HL-60 (cell line): ENCODE results near the gene NUDT22.

ENCODE experiments used
- DNase-seq, 2 experiments: peaks; one replicate each; pipeline ENCODE4 v3.0.0-alpha.2; 2010 to 2020; ENCODE audit warnings: low read depth in 1 of 2, low spot score in 1 of 2
- H3K27ac ChIP-seq: fragments of 250-450 bp; sonication (Bioruptor Pico); replicated peaks from 2 replicates; pipeline ENCODE4 v1.5.1; 2020; ENCODE audit warnings: mild to moderate bottlenecking, moderate library complexity
- H3K27me3 ChIP-seq: fragments of 250-450 bp; sonication (Bioruptor Pico); 2 replicates; pipeline ENCODE4 v1.5.1; 2021; ENCODE audit warnings: mild to moderate bottlenecking, moderate library complexity; ENCODE audit not compliant: insufficient read depth, poor library complexity, severe bottlenecking
- H3K4me3 ChIP-seq: replicated peaks from 2 replicates; pipeline ENCODE4 v1.5.1; 2011; ENCODE audit warnings: mild to moderate bottlenecking, control low read depth, low read length; ENCODE audit not compliant: insufficient read depth
- GABPA ChIP-seq: IDR thresholded peaks from 2 replicates; pipeline ENCODE4 v1.6.1; 2012; ENCODE audit warnings: low read depth
- POLR2AphosphoS5 ChIP-seq: IDR thresholded peaks from 2 replicates; pipeline ENCODE4 v1.6.1; 2012; ENCODE audit warnings: low read depth
- SPI1 ChIP-seq: IDR thresholded peaks from 2 replicates; pipeline ENCODE4 v1.6.1; 2012; ENCODE audit warnings: low read depth, mild to moderate bottlenecking, borderline replicate concordance
- TF ChIP-seq, protein P1 (sequence below): IDR thresholded peaks from one replicate; pipeline ENCODE4 v1.5.1; 2011; ENCODE audit warnings: low read length, control low read depth, inconsistent platforms; ENCODE audit not compliant: insufficient read depth
- TF ChIP-seq, protein P2 (sequence below): IDR thresholded peaks from 2 replicates; pipeline ENCODE4 v1.6.1; 2012; ENCODE audit warnings: low read depth; ENCODE audit not compliant: insufficient replicate concordance

Gene NUDT22

DNA sequence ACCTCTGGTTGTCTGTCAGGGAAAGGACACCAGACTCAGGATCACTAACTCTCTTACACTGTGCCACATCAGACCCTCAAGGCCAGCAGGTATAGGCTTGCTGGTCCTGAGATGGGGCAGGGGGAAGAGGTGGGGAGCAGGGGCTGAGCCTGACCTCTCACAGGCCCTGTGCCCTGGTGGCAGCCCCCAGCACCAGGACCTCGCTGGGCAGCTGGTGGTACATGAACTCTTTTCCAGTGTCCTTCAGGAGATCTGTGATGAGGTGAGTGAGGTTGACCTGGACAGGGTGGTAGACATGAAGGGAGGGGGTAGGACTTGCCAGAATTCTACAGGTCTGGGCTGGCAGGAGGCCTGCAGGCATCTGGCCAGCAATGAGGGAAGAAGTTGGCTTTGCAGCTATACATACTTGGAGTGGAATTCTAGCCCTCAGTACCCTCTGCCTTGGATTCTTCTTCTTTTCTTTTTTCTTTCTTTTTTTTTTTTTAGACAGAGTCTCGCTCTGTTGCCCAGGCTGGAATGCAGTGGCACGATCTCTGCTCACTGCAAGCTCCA, 1.4 kb downstream of the NUDT22 start:
- Histone ChIP-seq H3K27me3 (no peaks in the 10 kb centered on the region), H3K27ac (no peak overlapping the region), H3K4me3 (peak overlapping the region; percentile 71)
- DNase-seq = no peak
- TF ChIP-seq POLR2AphosphoS5 = no peak
- TF ChIP-seq, protein P1, sequence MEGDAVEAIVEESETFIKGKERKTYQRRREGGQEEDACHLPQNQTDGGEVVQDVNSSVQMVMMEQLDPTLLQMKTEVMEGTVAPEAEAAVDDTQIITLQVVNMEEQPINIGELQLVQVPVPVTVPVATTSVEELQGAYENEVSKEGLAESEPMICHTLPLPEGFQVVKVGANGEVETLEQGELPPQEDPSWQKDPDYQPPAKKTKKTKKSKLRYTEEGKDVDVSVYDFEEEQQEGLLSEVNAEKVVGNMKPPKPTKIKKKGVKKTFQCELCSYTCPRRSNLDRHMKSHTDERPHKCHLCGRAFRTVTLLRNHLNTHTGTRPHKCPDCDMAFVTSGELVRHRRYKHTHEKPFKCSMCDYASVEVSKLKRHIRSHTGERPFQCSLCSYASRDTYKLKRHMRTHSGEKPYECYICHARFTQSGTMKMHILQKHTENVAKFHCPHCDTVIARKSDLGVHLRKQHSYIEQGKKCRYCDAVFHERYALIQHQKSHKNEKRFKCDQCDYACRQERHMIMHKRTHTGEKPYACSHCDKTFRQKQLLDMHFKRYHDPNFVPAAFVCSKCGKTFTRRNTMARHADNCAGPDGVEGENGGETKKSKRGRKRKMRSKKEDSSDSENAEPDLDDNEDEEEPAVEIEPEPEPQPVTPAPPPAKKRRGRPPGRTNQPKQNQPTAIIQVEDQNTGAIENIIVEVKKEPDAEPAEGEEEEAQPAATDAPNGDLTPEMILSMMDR = no peak
- TF ChIP-seq, protein P2, sequence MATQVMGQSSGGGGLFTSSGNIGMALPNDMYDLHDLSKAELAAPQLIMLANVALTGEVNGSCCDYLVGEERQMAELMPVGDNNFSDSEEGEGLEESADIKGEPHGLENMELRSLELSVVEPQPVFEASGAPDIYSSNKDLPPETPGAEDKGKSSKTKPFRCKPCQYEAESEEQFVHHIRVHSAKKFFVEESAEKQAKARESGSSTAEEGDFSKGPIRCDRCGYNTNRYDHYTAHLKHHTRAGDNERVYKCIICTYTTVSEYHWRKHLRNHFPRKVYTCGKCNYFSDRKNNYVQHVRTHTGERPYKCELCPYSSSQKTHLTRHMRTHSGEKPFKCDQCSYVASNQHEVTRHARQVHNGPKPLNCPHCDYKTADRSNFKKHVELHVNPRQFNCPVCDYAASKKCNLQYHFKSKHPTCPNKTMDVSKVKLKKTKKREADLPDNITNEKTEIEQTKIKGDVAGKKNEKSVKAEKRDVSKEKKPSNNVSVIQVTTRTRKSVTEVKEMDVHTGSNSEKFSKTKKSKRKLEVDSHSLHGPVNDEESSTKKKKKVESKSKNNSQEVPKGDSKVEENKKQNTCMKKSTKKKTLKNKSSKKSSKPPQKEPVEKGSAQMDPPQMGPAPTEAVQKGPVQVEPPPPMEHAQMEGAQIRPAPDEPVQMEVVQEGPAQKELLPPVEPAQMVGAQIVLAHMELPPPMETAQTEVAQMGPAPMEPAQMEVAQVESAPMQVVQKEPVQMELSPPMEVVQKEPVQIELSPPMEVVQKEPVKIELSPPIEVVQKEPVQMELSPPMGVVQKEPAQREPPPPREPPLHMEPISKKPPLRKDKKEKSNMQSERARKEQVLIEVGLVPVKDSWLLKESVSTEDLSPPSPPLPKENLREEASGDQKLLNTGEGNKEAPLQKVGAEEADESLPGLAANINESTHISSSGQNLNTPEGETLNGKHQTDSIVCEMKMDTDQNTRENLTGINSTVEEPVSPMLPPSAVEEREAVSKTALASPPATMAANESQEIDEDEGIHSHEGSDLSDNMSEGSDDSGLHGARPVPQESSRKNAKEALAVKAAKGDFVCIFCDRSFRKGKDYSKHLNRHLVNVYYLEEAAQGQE = no peak
- no peak for TF ChIP-seq GABPA
- TF ChIP-seq SPI1 = no peak

DNA sequence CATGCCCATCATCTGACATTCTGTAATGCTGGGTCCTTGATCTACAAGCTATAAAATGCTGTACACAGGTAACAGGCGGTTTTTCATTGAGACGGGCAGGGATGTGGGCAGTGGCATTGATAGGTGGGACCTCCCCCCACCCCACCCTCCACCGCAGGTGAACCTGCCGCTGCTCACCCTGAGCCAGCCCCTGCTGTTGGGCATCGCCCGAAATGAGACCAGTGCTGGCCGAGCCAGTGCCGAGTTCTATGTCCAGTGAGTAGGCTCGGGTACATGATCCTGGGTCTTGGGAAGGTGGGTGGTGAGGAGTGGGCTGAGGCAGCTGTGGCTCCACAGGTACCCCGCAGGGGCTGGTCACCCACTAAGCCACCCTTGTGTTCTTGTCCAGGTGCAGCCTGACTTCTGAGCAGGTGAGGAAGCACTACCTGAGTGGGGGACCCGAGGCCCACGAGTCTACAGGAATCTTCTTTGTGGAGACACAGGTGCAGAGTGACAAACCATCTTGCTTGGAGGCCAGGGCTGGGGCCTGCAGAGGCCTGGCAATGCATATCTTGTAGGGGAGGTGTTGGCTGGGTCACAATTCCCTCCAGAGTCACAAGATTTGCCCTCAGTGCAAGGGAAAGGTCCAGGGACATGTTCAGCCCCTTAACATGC, 3.1 kb downstream of the NUDT22 start:
- TF ChIP-seq SPI1 = no peak
- TF ChIP-seq, protein P1 = no peak
- TF ChIP-seq POLR2AphosphoS5 = no peak
- no peak for TF ChIP-seq GABPA
- TF ChIP-seq, protein P2 = no peak
- Histone ChIP-seq H3K27me3 (no peaks in the 10 kb centered on the region), H3K4me3 (no peak overlapping the region), H3K27ac (no peak overlapping the region)
- DNase-seq = no peak

DNA sequence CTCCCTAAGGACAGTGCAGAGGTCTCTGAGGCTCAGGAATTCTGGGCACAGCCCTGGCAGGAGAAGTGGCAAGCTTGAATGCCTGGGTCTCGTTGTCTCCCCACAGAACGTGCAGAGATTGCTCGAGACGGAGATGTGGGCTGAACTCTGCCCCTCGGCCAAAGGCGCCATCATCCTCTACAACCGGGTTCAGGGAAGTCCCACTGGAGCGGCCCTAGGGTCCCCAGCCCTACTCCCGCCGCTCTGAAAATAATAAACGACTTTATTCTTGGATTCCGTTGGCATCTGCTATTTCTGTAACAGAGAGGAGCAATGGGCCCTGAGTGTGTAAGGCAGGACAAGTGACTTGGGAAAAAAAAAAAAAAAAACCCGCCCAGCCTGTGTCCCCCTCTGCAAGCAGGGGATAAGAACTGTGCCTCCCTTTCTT, 3.7 kb downstream of the NUDT22 start:
- TF ChIP-seq SPI1 (no peak), POLR2AphosphoS5 (no peak), GABPA (no peak)
- TF ChIP-seq, protein P1 = no peak
- peak overlapping the region; percentile 79 for H3K27ac ChIP-seq
- H3K27me3 ChIP-seq = no peaks in the 10 kb centered on the region
- DNase-seq = no peak
- H3K4me3 ChIP-seq = peak overlapping the region; percentile 73
